Left lung (tissue), 10 donors: ENCODE data around the gene MTG2. TPM values are rescaled to one million over a fixed set of nuclear protein-coding genes. Genes with fewer than 3 reads are reported as not detected.
A peak's percentile ranks its signal among the peaks of the same experiment; 100 is the strongest.

ENCODE experiments used
- ATAC-seq: fragments of 200-7000 bp; cut with Tn5 transposase; one replicate; pipeline ENCODE4 v1.9.1; 2020; ENCODE audit warnings: moderate library complexity
- DNase-seq, 4 donors: peaks; one replicate each; pipeline ENCODE4 v3.0.0-alpha.2; 2013 to 2020
- H3K27ac ChIP-seq, 2 donors: fragments of 200-600 bp; sonication (generic) in 1 of 2; one replicate each; pipeline versions ENCODE4 v1.5.0 to v1.8.0; 2020 to 2021
- H3K27me3 ChIP-seq, 2 donors: fragments of 200-600 bp; sonication (generic) in 1 of 2; one replicate each; pipeline versions ENCODE4 v1.5.0 to v1.8.0; 2020 to 2021
- H3K36me3 ChIP-seq, 2 donors: fragments of 200-600 bp; sonication (generic) in 1 of 2; one replicate each; pipeline versions ENCODE4 v1.5.0 to v1.8.0; 2020 to 2021
- H3K4me1 ChIP-seq, 2 donors: fragments of 200-600 bp; one replicate each; pipeline ENCODE4 v1.8.0; 2021
- H3K4me3 ChIP-seq, 2 donors: fragments of 200-600 bp; sonication (generic) in 1 of 2; one replicate each; pipeline versions ENCODE4 v1.5.0 to v1.8.0; 2020 to 2021; ENCODE audit warnings: mild to moderate bottlenecking in 1 of 2
- H3K9me3 ChIP-seq, 2 donors: fragments of 200-600 bp; sonication (generic) in 1 of 2; one replicate each; pipeline versions ENCODE4 v1.5.0 to v1.8.0; 2020 to 2021
- intact Hi-C, 2 donors: fragments of 100-400 bp; cut with DNase I; formaldehyde crosslinking; loops; one replicate each; pipeline versions ENCODE4 v1.11.2 to v1.14.2; 2022
- polyA plus RNA-seq, 6 donors: library from polyadenylated mRNA; unstranded; fragments of 120-200 nt; gene quantifications; one replicate each; pipeline ENCODE4 v1.2.1, GENCODE V29; 2013; ENCODE audit not compliant: insufficient read length in 6 of 6
- total RNA-seq, 2 donors: library from RNA; stranded (reverse); fragmentation: NEBNext Ultra II Directional; extraction: Animal tissue kit (Norgen Biotek cat#: 25700); gene quantifications; one replicate each; pipeline ENCODE4 v1.2.1, GENCODE V29; 2021
- TF ChIP-seq, protein P1 (sequence below), 2 donors: fragments of 200-600 bp; sonication (generic) in 1 of 2; IDR thresholded peaks; one replicate each; pipeline versions ENCODE4 v1.5.0 to v1.8.0; 2021; ENCODE audit warnings: antibody characterized with exemption in 2 of 2
- donor health status: DM: no; HTN: yes; CAD: no.
- donor health status: DM: no; HTN: no; CAD: no.

MTG2 gene
- total and polyA plus RNA-seq, 8 donors, result 25.5 to 34.6 (median 31.2) TPM

DNA sequence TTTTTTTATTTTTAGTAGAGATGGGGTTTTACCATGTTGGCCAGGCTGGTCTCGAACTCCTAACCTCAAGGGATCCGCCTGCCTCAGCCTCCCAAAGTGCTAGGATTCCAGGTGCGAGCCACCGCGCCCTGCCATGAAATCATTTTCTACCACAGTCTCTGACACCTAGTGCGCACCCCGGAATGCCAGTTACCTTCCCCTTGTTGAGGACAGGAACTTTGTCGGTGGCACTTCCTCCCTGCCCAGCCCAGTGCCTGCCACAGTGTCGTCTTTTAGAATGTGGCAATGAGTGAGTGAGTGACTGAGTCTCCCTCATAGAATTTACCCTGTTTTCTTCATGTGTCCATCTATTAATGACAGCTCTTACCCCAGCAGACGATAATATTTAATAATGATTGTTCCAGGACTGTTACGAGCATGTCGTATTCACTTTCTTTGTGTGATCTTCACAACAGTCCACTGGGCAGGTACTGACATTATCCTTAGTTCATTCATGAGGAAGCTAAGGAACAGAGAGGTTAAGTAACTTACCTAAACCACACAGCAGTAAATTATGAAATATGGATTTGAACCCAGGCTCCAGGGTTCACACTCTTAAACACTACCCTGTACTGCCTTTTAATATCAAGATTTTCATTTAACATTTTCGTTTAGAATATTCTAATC, 57.3 kb downstream of the MTG2 start:
- H3K4me1 ChIP-seq, result peaks cover 9 to 49% of the 10 kb centered on the region in 2 donors
- H3K36me3 ChIP-seq, result peaks cover 0 to 20% of the 10 kb centered on the region in 2 donors
- intact Hi-C loops, result no loop called here
- peak in 1 of 4 donors; percentile 78 for DNase-seq
- H3K27me3 ChIP-seq, result no peaks in the 10 kb centered on the region
- no peak for ATAC-seq
- H3K27ac ChIP-seq, result peak overlapping the region in 1 of 2 donors; percentile 88
- TF ChIP-seq, protein P1, sequence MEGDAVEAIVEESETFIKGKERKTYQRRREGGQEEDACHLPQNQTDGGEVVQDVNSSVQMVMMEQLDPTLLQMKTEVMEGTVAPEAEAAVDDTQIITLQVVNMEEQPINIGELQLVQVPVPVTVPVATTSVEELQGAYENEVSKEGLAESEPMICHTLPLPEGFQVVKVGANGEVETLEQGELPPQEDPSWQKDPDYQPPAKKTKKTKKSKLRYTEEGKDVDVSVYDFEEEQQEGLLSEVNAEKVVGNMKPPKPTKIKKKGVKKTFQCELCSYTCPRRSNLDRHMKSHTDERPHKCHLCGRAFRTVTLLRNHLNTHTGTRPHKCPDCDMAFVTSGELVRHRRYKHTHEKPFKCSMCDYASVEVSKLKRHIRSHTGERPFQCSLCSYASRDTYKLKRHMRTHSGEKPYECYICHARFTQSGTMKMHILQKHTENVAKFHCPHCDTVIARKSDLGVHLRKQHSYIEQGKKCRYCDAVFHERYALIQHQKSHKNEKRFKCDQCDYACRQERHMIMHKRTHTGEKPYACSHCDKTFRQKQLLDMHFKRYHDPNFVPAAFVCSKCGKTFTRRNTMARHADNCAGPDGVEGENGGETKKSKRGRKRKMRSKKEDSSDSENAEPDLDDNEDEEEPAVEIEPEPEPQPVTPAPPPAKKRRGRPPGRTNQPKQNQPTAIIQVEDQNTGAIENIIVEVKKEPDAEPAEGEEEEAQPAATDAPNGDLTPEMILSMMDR (IDR thresholded peaks at IDR 0.05), result no peak
- H3K9me3 ChIP-seq, result no peaks in the 10 kb centered on the region
- peak overlapping the region in 1 of 2 donors; percentile 68 for H3K4me3 ChIP-seq

DNA sequence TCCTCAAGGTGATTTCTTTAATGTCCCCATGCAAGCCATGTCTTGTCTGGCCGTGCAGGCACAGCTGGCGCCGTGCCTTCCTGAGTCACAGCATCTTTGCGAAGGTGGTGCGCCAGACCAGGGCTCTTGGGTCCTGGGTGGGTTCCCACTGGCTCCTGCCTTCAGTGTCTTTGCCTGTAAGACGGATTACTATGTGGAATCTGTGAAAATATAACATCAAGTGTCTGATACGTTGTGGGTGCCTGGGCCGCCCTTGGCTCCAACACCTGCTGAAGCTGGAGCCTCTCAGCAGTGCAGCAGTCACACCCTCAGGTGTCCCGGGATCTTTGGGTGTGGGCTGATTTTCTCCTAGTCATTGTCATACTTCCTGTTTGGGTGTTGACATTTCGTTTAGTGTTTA, 58.7 kb downstream of the MTG2 start:
- no peak overlapping the region for H3K4me3 ChIP-seq
- no peak for ATAC-seq
- peaks cover 9 to 49% of the 10 kb centered on the region in 2 donors for H3K4me1 ChIP-seq
- TF ChIP-seq, protein P1 (IDR thresholded peaks at IDR 0.05), result no peak
- H3K27me3 ChIP-seq, result no peaks in the 10 kb centered on the region
- no peak overlapping the region for H3K27ac ChIP-seq
- peaks cover 0 to 27% of the 10 kb centered on the region in 2 donors for H3K36me3 ChIP-seq
- intact Hi-C loops, result no loop called here
- peak in 1 of 4 donors; percentile 58 for DNase-seq
- H3K9me3 ChIP-seq, result no peaks in the 10 kb centered on the region

DNA sequence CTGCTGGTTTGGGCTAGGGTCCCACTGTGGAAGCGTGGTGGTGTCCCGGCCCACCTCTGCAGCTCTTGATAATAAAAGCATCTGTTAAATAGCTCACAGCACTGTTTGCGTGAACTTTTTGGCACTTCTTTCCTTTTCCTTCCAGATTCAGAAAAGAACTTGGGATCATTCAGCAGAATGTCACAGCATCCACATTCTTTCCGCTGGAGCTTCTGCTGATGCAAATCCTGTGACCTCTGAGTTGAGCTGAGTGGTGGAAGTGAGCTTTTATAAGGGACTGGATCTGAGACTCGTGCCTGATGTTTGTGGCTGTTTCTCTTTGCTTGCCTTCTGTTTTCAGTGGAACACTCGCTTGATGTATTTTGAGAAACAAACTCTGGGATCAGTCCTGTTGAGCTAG, 59.3 kb downstream of the MTG2 start:
- Histone ChIP-seq H3K9me3 (no peaks in the 10 kb centered on the region), H3K4me1 (peaks cover 9 to 49% of the 10 kb centered on the region in 2 donors), H3K4me3 (no peak overlapping the region), H3K27ac (no peak overlapping the region), H3K36me3 (peaks cover 0 to 27% of the 10 kb centered on the region in 2 donors), H3K27me3 (no peaks in the 10 kb centered on the region)
- DNase-seq (no peak), ATAC-seq (no peak)
- TF ChIP-seq, protein P1 (IDR thresholded peaks at IDR 0.05), result no peak
- intact Hi-C loops, result no loop called here

- ATAC-seq (no peak), DNase-seq (peak in 1 of 4 donors; percentile 42)
- TF ChIP-seq, protein P1 (IDR thresholded peaks at IDR 0.05), result no peak
- Histone ChIP-seq H3K27me3 (no peaks in the 10 kb centered on the region), H3K36me3 (peaks cover 0 to 27% of the 10 kb centered on the region in 2 donors), H3K4me3 (no peak overlapping the region), H3K9me3 (no peaks in the 10 kb centered on the region), H3K4me1 (peaks cover 9 to 42% of the 10 kb centered on the region in 2 donors), H3K27ac (no peak overlapping the region)
- intact Hi-C loops, result no loop called here
These were observed 60.3 kb downstream of the MTG2 start for GRCh38 chr20:62243106-62243505.

DNA sequence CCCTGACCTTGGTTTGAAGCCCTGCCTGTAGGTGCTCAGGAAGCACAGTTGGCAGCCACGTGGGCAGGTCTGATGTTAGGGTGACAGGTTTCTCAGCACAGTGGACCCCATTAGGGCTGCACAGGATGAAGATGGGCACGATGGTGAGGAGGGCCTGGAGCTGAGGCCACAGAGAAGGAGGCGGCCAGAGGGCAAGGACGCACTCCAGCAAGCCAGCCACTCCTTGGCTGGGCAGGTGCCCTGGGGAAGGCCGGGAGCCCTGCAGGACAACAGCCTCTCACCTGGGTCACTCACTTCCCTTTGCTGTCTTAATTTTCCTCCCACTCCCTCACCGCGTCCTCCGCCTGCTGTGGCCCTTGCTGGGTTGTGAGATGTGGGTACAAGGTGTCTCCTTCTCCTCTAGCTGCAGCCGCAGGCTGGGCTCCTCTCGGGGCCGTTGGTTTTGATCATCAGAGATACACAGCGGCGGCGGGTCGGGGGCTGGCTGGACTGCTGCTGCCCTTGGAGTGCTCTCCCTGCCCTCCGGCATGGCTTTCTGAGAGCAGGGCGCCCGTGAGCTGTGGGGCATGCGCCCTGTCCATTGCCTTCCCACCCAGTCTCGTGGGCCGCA, 61.2 kb downstream of the MTG2 start:
- no peak overlapping the region for H3K4me3 ChIP-seq
- intact Hi-C loops, result no loop called here
- ATAC-seq, result no peak

More for the DNA sequence above, 61.2 kb downstream of the MTG2 start:
- H3K36me3 ChIP-seq, result peaks cover 0 to 27% of the 10 kb centered on the region in 2 donors
- H3K4me1 ChIP-seq, result peaks cover 9 to 41% of the 10 kb centered on the region in 2 donors
- no peaks in the 10 kb centered on the region for H3K9me3 ChIP-seq
- H3K27ac ChIP-seq, result no peak overlapping the region
- TF ChIP-seq, protein P1 (IDR thresholded peaks at IDR 0.05), result no peak
- peak in 1 of 4 donors; percentile 75 for DNase-seq
- H3K27me3 ChIP-seq, result no peaks in the 10 kb centered on the region
